Measurements from ENCODE around the gene SNCB.

SNCB gene

GRCh38 chr5:176644878-176645670 lies 14.7 kb upstream of the SNCB start:
- no peak for DNase-seq (ENCODE audit: low read depth in 3 of 3)

- no peak for DNase-seq (ENCODE audit: low read depth in 3 of 3)
Observed at GRCh38 chr5:176644294-176644693, 14.0 kb upstream of the SNCB start.

GRCh38 chr5:176643491-176644219 lies 13.3 kb upstream of the SNCB start:
- DNase-seq (ENCODE audit: low read depth in 3 of 3), result no peak

GRCh38 chr5:176642675-176643490 lies 12.5 kb upstream of the SNCB start:
- no peak for DNase-seq (ENCODE audit: low read depth in 3 of 3)

- no peak for DNase-seq (ENCODE audit: low read depth in 3 of 3)
Observed at GRCh38 chr5:176640616-176641015, 10.3 kb upstream of the SNCB start.

- DNase-seq (ENCODE audit: low read depth in 3 of 3), result no peak
Observed at GRCh38 chr5:176639981-176640380, 9.6 kb upstream of the SNCB start.

GRCh38 chr5:176639208-176639607 lies 8.9 kb upstream of the SNCB start:
- no peak for DNase-seq (ENCODE audit: low read depth in 3 of 3)

- DNase-seq (ENCODE audit: low read depth in 3 of 3), result no peak
Observed at GRCh38 chr5:176638437-176638836, 8.1 kb upstream of the SNCB start.

- DNase-seq (ENCODE audit: low read depth in 3 of 3), result no peak
Observed at GRCh38 chr5:176637556-176637955, 7.2 kb upstream of the SNCB start.

GRCh38 chr5:176636426-176636825 lies 6.1 kb upstream of the SNCB start:
- no peak for DNase-seq (ENCODE audit: low read depth in 3 of 3)

- no peak for DNase-seq (ENCODE audit: low read depth in 3 of 3)
Observed at GRCh38 chr5:176633598-176633997, 3.3 kb upstream of the SNCB start.

- no peak for DNase-seq (ENCODE audit: low read depth in 3 of 3)
Observed at GRCh38 chr5:176632745-176633144, 2.4 kb upstream of the SNCB start.

- DNase-seq (ENCODE audit: low read depth in 3 of 3), result no peak
Observed at GRCh38 chr5:176631383-176632200, 1.3 kb upstream of the SNCB start.

GRCh38 chr5:176630681-176631222 lies 418 bp upstream of the SNCB start:
- no peak for DNase-seq (ENCODE audit: low read depth in 3 of 3)

GRCh38 chr5:176629317-176629852 lies 949 bp downstream of the SNCB start:
- DNase-seq (ENCODE audit: low read depth in 3 of 3), result no peak

GRCh38 chr5:176628406-176629228 lies 1.7 kb downstream of the SNCB start:
- no peak for DNase-seq (ENCODE audit: low read depth in 3 of 3)

- no peak for DNase-seq (ENCODE audit: low read depth in 3 of 3)
Observed at GRCh38 chr5:176627582-176627981, 2.8 kb downstream of the SNCB start.

GRCh38 chr5:176626876-176627236 lies 3.5 kb downstream of the SNCB start:
- DNase-seq (ENCODE audit: low read depth in 3 of 3), result no peak

- no peak for DNase-seq (ENCODE audit: low read depth in 3 of 3)
Observed at GRCh38 chr5:176625966-176626875, 4.1 kb downstream of the SNCB start.
